ENCODE results near the gene AAR2.
A peak's percentile ranks its signal among the peaks of the same experiment; 100 is the strongest.

The AAR2 gene

DNA sequence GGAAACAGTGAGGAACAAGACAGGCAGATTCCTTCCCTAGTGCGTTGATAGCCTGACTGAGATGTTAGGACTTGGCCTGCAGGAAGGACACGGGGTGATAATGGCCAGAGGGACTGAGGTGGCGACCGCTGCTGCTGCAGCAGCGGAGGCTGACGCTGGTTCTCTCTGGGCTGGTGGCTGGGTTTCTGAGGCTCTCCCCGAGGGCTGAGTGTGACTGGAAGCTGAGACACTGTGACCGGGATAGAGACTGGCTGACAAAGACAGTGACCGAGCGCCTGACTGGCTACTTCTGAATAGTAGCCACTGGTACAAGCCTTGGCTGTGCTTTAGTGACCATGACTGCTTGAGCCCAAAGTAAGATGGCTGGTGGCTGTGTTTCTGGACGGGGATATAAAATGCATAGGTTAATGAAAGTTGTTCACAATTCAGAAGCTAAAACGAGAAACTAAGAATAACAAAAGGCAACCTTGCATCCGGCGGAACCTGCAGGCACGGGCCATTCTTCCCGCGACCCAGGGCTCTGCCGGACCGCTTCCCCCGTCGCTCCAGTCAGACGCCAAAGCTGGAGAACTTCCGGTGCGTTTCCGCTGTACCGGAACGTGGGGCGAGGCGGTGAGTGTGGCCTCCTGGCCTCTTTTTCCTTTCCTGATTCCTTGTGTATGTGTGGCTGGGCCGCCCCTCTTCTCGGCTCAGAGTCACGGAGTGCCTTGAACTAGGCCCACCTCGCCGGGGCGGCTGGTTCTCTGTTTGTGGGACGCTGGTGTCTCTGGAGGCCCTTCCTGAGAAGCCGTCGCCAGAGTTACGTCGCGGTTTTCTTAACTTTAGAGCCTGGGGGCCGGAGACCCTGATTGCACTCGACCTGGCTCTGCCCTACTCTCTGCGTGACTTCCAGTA lies at the start of gene AAR2:
TSS of gene AAR2 (plus strand) at position 587 of the 894 bp plus-strand sequence. CDS start 3,391 bp downstream, outside the sequence.
- DNase-seq: peak; percentile 62

- DNase-seq: no peak
These were observed 42.1 kb upstream of the AAR2 start for GRCh38 chr20:36193977-36194712.

- DNase-seq: no peak
These were observed 39.6 kb upstream of the AAR2 start for GRCh38 chr20:36196676-36197075.

- no peak for DNase-seq
These were observed 39.0 kb upstream of the AAR2 start for GRCh38 chr20:36197271-36197670.

GRCh38 chr20:36199345-36200257 lies 36.7 kb upstream of the AAR2 start:
- peak; percentile 48 for DNase-seq

GRCh38 chr20:36200451-36200850 lies 35.8 kb upstream of the AAR2 start:
- no peak for DNase-seq

DNA sequence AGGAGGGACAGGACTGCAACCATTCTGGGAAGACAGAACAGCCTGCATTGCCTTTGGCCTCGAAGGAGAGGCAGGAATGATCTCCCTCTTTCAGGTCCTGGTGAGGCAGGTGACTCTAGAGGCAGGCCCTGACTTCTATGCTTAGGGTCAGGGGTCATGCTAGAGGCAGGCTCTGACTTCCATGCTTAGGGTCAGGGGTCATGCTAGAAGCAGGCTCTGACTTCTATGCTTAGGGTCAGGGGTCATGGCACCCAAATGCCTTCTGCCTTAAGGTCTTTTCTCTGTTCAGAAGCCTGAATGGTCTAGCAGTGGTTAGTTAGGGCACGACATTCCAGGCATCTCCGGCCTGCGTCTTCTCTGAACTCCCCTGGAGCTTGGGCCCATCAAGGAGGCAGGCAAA lies 35.1 kb upstream of the AAR2 start:
- DNase-seq: no peak

DNA sequence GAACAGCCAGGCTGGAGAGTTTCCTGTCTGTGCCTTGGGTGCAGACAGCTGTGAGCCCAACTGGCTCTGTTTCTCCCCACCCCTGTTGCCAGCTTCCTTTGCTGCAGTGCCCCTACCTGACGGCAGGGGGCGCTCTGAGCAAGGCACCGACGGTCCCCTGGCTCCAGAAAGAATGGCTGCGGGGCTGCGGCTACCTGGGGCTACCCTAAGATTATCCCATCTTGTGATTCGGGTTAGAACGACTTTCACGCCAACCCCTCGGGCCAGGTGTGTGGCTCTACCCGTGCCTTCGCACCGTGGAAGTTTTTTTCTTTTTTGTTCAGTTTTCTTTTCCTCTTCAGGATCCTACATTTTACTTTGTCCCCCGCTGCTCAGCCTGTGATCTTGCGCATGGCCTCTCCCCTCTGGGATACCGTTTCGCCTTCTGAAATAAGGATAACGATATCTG lies 33.4 kb upstream of the AAR2 start:
- DNase-seq: no peak

GRCh38 chr20:36203861-36204260 lies 32.4 kb upstream of the AAR2 start:
- no peak for DNase-seq

DNA sequence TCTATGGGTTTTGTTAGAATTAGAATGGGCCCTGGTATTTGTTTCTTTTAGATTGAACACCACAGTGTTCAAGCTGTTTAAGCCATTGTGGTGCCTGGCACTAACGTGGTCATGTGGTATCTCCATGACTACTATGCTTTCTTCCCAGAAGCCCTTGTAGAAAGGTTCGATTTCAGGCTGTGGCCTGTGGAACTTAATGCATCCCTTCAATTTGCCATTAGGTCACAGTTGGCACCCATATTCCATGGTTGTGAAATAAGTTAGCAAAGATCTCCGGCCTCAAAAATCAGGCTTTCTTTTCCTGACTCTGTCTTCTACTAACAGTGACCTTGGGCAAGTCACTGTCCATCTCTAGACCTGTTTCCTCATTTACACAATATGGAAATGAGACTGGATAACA lies 31.3 kb upstream of the AAR2 start:
- no peak for DNase-seq

GRCh38 chr20:36206068-36206467 lies 30.2 kb upstream of the AAR2 start:
- no peak for DNase-seq

GRCh38 chr20:36206641-36207040 lies 29.6 kb upstream of the AAR2 start:
- DNase-seq: no peak

GRCh38 chr20:36207602-36208001 lies 28.7 kb upstream of the AAR2 start:
- DNase-seq: no peak

GRCh38 chr20:36208257-36208656 lies 28.0 kb upstream of the AAR2 start:
- DNase-seq: no peak

DNA sequence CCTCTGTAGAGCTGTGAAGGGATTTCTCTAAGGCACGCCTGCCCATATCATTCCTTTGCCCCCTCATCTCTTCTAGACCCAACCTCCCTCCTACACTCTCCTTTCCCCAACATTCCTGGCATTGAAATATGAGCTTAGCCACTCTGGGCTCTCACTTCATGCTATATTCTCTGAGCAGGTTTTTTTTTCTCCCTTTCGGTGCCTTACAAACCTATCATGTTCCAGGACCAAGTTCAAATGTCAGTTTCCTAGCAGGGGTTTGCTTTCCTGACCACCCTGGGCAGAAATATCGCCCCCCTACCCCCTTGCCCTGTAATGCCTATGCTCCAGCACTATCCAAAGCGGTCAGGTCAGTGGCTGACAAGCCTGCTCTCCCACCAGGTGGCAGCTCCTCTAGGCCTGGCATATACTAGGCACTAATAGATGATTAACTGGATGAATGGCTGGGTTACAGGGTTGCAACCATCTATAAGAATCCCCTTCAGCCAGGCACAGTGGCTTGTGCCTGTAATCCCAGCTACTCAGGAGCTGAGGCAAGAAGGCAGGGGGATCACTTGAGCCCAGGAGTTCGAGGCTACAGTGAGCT lies 25.7 kb upstream of the AAR2 start:
- DNase-seq: no peak

- no peak for DNase-seq
These were observed 22.9 kb upstream of the AAR2 start for GRCh38 chr20:36213362-36213761.

- DNase-seq: no peak
These were observed 21.5 kb upstream of the AAR2 start for GRCh38 chr20:36214684-36215256.

- no peak for DNase-seq
These were observed 20.5 kb upstream of the AAR2 start for GRCh38 chr20:36215778-36216177.

DNA sequence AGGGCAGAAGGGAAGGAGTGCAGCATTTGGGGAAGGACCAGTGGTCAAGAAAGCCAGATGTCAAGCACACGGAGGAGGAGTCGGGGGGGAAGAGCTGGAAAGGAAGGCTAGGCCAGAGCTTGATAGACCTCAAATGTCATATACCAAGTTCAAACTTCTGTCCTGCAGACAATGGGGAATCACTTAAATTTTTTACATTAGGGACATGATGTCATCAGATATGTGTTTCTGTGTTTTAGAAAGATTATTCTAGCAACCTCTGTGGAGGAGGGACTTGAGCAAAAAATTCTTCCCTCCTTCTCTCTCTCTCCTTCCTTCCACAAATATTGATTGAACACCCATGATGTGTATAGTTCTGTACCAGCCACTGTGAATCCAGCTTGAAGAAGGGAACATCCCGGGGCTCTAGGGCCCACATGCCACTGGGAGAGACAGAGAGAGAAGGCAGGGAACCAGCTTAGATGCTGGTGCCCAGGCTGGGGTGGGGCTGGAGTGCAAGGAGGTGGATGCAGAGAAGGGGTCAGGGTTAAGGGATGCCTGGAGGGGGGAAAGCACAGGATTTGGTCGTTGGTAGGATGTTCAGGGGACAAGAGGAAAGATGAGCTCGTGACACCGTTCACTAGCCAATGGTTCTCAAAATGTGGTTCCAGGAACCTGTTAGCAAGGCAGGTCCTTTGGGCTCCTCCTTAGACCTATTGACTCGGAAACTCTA lies 19.8 kb upstream of the AAR2 start:
- DNase-seq: no peak

DNA sequence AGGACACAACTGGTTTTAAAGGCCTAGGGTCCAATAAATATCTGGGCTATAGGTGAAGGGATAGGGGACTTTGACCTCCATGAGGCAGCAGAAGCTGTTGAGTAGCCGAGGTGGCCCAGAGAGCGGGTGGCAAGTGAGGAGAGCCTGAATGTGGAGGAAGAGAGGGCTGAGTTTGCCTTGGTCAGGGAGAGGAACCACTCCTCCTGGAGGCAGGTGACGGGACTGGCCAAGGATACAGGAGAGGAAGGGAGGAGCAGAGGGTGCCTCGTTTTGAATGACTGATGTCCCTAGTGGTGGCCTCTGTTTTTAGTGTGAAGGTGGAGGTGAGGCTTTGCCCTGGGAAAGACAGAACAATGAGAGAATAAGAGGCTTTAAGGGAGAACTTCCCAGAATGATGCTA lies 19.1 kb upstream of the AAR2 start:
- DNase-seq: no peak

- no peak for DNase-seq
These were observed 17.8 kb upstream of the AAR2 start for GRCh38 chr20:36218380-36219064.
